Inflammatory macrophage (primary cell): ENCODE results near the gene ZNF143.

Experiments used
- DNase-seq, 2 donors: peaks; one replicate each; pipeline ENCODE4 v3.0.0-alpha.2; 2020 to 2022

ZNF143 gene

DNA sequence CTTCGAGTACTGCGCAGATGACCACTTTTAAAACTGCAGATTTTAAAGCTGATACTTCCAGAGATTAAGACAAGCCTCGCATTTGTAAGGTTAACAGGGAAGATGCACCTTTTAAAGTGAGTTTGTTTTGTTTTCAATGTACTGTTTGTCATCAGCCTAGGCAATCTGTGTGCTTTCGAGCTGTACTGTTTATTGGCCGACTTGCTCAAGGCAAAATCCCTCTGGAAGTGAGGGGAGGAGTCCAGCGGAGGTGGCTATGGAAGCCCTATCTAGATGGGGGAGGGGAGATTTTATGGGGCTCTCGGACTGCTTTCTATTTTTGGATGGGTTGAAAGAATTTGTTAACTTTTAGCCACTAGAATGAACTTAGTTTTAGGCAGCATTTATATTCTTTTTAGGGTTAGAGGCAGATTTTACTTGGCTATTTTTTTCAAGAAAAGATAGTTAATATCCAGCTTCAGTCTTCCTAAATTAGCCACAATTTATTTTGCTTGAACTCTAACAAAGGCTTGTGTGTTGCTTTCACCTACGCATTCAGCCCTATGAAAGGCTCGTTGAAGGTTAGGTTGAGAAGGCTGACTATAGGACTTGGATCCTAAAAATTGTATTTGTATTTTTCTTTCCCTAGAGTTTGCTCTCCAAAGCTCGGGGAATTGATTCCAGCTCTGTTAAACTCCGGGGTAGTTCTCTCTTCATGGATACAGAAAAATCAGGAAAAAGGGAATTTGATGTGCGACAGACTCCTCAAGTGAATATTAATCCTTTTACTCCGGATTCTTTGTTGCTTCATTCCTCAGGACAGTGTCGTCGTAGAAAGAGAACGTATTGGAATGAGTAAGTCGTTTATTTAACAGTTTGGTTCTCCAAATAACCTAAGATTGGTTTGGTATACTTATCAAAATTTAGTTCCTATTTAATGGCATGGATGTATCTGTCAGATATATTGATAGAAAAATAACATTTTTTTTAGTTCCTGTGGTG, 114.7 kb downstream of the ZNF143 start:
- no peak for DNase-seq

DNA sequence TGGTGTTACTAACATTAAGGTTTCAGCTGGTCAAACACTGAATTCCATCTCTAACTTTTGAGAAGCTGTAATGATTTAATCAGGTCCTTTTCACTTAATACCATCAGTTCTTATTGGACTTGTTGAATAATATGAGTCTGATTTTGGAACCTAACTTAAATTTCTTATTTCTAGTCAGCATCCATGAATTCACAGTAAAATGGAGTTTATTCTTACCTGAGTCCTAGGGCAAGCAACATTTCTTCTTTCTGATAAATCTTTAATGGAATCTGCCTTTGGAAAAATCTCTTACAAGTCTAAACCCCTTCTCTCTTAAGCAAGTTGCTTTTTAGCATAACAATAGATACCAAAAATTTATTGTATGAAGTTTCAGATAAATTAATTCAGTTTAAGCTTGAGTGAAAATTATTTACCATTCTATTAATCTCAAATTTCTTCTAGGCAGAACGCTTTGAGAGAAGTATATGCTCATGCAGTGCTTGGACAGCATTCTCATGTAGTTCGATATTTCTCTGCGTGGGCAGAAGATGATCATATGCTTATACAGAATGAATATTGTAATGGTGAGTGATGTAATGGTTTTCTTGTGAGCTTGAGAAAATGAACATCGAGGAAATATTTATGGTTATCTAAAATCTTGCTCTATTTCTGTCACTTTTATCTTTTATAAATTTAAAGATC, 116.0 kb downstream of the ZNF143 start:
- peak; percentile 43 to 49 for DNase-seq

DNA sequence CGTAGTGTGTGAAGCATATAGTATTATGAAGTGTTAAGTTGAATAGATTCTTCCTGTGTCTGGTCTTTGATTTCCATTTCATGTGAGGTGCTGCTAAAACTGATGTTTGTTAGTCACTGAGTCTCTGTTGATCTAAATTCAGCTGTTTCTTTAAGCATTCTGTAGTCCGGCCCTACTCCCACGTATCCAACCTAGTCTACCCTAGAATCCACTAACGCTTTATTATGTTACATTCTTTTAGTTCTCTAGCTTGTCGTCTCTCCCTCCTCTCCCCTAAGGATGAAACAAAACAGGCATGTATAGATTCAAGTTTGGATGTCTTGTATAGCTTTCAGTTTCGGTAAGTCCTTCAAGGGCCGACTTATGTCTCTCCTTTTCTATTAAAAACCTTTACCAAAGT, 116.7 kb downstream of the ZNF143 start:
- no peak for DNase-seq
